Caco-2 (cell line): ENCODE measurements around the gene QPRT. TPM values are rescaled to one million over a fixed set of nuclear protein-coding genes. Genes with fewer than 3 reads are reported as not detected.
A peak's percentile ranks its signal among the peaks of the same experiment; 100 is the strongest.

ENCODE experiments used
- BruUV-seq: library from RNA; stranded (reverse); fragments of 400-500 nt; replicated peaks from 2 replicates; lab custom pipeline; 2021; lab: Mats Ljungman, UMichigan
- CTCF ChIA-PET: fragments of 300-600 bp; sonication (Branson Sonifier 250); formaldehyde crosslinking; loops from one replicate; lab custom pipeline; 2022; ENCODE audit warnings: antibody characterized with exemption; lab: Charles Lee
- POLR2A ChIA-PET: fragments of 300-600 bp; sonication (Branson Sonifier 250); formaldehyde crosslinking; loops from one replicate; lab custom pipeline; 2022; ENCODE audit warnings: antibody characterized with exemption; lab: Charles Lee
- DNase-seq, 2 experiments: peaks; one replicate each; pipeline versions ENCODE4 v3.0.0 to v3.0.0-alpha.2; 2020 to 2022
- H3K27me3 ChIP-seq: replicated peaks from 2 replicates; pipeline ENCODE4 v1.6.0; 2011; ENCODE audit warnings: low read length; ENCODE audit not compliant: control insufficient read depth, insufficient read depth
- H3K36me3 ChIP-seq: 2 replicates; pipeline ENCODE4 v1.5.1; 2011; ENCODE audit warnings: low read length; ENCODE audit not compliant: control insufficient read depth, insufficient read depth
- H3K4me1 ChIP-seq: fragments of 250-450 bp; sonication (Bioruptor Pico); 2 replicates; pipeline ENCODE4 v1.5.1; 2020; ENCODE audit warnings: mild to moderate bottlenecking
- H3K4me3 ChIP-seq: 2 replicates; pipeline ENCODE4 v1.5.1; 2011; ENCODE audit warnings: low read depth, mild to moderate bottlenecking, control low read depth, low read length
- H3K9me3 ChIP-seq: fragments of 250-450 bp; sonication (Bioruptor Pico); 2 replicates; pipeline ENCODE4 v1.5.1; 2020; ENCODE audit warnings: mild to moderate bottlenecking, moderate library complexity
- H3K27ac Mint-ChIP-seq: one replicate; pipeline ENCODE4 v1.8.0; 2022; ENCODE audit warnings: mixed read lengths; ENCODE audit not compliant: unreplicated experiment
- H3K27me3 Mint-ChIP-seq: one replicate; pipeline ENCODE4 v1.8.0; 2022; ENCODE audit warnings: mixed read lengths; ENCODE audit not compliant: insufficient read depth, unreplicated experiment
- H3K36me3 Mint-ChIP-seq: one replicate; pipeline ENCODE4 v1.8.0; 2022; ENCODE audit warnings: mild to moderate bottlenecking, mixed read lengths; ENCODE audit not compliant: insufficient read depth, unreplicated experiment
- H3K4me1 Mint-ChIP-seq: one replicate; pipeline ENCODE4 v1.8.0; 2022; ENCODE audit warnings: low read depth, mixed read lengths; ENCODE audit not compliant: unreplicated experiment
- H3K4me3 Mint-ChIP-seq: one replicate; pipeline ENCODE4 v1.8.0; 2022; ENCODE audit warnings: mild to moderate bottlenecking, moderate library complexity, mixed read lengths; ENCODE audit not compliant: unreplicated experiment
- H3K9me3 Mint-ChIP-seq: one replicate; pipeline ENCODE4 v1.8.0; 2022; ENCODE audit warnings: mixed read lengths; ENCODE audit not compliant: unreplicated experiment
- intact Hi-C: fragments of 100-400 bp; cut with micrococcal nuclease; formaldehyde crosslinking; loops from one replicate; pipeline ENCODE4 v1.10.0; 2022; ENCODE audit not compliant: unreplicated experiment
- total RNA-seq: library from RNA; stranded (reverse); gene quantifications from 2 replicates; pipeline ENCODE4 v1.2.3, GENCODE V29; 2022
- TF ChIP-seq, protein P1 (sequence below), 2 experiments: fragments of 200-600 bp in 1 of 2; IDR thresholded peaks; 1 replicate in 1 of 2; 2 replicates in 1 of 2; pipeline versions ENCODE4 v1.5.1 to v1.8.0; 2011 to 2022; ENCODE audit warnings: antibody characterized with exemption in 1 of 2, control low read depth in 1 of 2, inconsistent platforms in 1 of 2, low read depth in 1 of 2, low read length in 1 of 2, mild to moderate bottlenecking in 1 of 2, moderate library complexity in 1 of 2; ENCODE audit not compliant: insufficient read depth in 1 of 2, severe bottlenecking in 1 of 2, unreplicated experiment in 1 of 2

Gene QPRT
- total RNA-seq, 1 experiment from 2014 or later, result 178 TPM

DNA sequence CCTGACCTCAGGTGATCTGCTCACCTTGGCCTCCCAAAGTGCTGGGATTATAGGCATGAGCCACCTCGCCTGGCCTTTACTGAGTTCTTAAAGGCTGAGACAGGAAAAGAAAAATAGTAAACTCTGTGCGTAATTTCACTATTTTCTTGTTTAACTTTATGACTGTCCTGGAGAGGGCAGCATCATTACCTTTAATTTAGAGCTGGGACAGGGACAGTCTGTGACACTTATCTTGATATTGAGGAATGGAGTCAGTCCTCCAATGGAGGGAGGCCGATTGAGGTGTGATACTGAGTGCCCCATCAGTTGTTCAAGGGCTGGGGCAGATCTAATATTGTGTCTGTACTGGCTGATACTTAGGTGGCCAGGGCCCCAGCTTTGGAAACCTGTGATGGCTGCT, 37.4 kb upstream of the QPRT start:
- H3K4me1 ChIP-seq, result peaks cover 8% of the 10 kb centered on the region; the same call in 1 of the 2 replicates
- no peaks in the 10 kb centered on the region for H3K4me1 Mint-ChIP-seq
- H3K36me3 ChIP-seq, result no peaks in the 10 kb centered on the region
- H3K4me3 ChIP-seq, result no peak overlapping the region
- BruUV-seq, result no TSS peak
- H3K27me3 Mint-ChIP-seq, result no peaks in the 10 kb centered on the region
- H3K9me3 Mint-ChIP-seq, result no peaks in the 10 kb centered on the region
- no peak overlapping the region for H3K4me3 Mint-ChIP-seq
- H3K27me3 ChIP-seq, result no peaks in the 10 kb centered on the region
- no peaks in the 10 kb centered on the region for H3K36me3 Mint-ChIP-seq
- POLR2A ChIA-PET, result no interaction called here
- DNase-seq, result no peak
- intact Hi-C loops, result no loop called here
- H3K9me3 ChIP-seq, result no peaks in the 10 kb centered on the region
- CTCF ChIA-PET, result interaction anchor here (0.6 to 1.3 kb wide), 3 partner anchors 38 to 59 kb away, joined by 3 to 5 read pairs (median 5); partner anchors contain the start of gene QPRT
- no peak overlapping the region for H3K27ac Mint-ChIP-seq
- TF ChIP-seq, protein P1, sequence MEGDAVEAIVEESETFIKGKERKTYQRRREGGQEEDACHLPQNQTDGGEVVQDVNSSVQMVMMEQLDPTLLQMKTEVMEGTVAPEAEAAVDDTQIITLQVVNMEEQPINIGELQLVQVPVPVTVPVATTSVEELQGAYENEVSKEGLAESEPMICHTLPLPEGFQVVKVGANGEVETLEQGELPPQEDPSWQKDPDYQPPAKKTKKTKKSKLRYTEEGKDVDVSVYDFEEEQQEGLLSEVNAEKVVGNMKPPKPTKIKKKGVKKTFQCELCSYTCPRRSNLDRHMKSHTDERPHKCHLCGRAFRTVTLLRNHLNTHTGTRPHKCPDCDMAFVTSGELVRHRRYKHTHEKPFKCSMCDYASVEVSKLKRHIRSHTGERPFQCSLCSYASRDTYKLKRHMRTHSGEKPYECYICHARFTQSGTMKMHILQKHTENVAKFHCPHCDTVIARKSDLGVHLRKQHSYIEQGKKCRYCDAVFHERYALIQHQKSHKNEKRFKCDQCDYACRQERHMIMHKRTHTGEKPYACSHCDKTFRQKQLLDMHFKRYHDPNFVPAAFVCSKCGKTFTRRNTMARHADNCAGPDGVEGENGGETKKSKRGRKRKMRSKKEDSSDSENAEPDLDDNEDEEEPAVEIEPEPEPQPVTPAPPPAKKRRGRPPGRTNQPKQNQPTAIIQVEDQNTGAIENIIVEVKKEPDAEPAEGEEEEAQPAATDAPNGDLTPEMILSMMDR (IDR thresholded peaks at IDR 0.05; ENCODE audit: insufficient read depth in 1 of 2, low read depth in 1 of 2, low read length in 1 of 2, severe bottlenecking in 1 of 2, unreplicated experiment in 1 of 2), result peak in 1 of 2 experiments; percentile 15

DNA sequence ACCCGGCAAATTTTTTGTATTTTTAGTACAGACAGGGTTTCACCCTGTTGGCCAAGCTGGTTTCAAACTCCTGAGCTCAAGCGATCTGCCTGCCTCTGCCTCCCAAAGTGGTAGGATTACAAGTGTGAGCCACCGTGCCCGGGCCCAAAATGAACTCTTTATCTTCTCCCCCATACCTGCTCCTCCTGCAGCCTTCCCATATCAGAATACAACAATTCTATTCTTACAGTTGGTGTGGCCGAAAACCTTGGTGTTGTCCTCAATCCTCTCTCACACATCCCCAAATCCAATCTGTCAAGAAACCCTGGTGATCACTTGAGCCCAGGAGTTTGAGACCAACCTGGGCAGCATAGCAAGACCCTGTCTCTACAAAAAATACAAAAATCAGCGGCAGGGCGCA, 35.4 kb upstream of the QPRT start:
- no peak overlapping the region for H3K4me3 ChIP-seq
- H3K36me3 ChIP-seq, result no peaks in the 10 kb centered on the region
- no TSS peak for BruUV-seq
- intact Hi-C loops, result no loop called here
- H3K27me3 ChIP-seq, result no peaks in the 10 kb centered on the region
- ChIA-PET POLR2A (no interaction called here), CTCF (no interaction called here)
- no peak for DNase-seq
- TF ChIP-seq, protein P1 (IDR thresholded peaks at IDR 0.05; ENCODE audit: insufficient read depth in 1 of 2, low read depth in 1 of 2, low read length in 1 of 2, severe bottlenecking in 1 of 2, unreplicated experiment in 1 of 2), result no peak
- H3K9me3 Mint-ChIP-seq, result no peaks in the 10 kb centered on the region
- H3K4me1 Mint-ChIP-seq, result no peaks in the 10 kb centered on the region
- H3K9me3 ChIP-seq, result no peaks in the 10 kb centered on the region
- H3K27ac Mint-ChIP-seq, result no peak overlapping the region
- no peaks in the 10 kb centered on the region for H3K36me3 Mint-ChIP-seq
- H3K4me3 Mint-ChIP-seq, result no peak overlapping the region
- H3K4me1 ChIP-seq, result peaks cover 8% of the 10 kb centered on the region; the same call in 1 of the 2 replicates
- no peaks in the 10 kb centered on the region for H3K27me3 Mint-ChIP-seq

DNA sequence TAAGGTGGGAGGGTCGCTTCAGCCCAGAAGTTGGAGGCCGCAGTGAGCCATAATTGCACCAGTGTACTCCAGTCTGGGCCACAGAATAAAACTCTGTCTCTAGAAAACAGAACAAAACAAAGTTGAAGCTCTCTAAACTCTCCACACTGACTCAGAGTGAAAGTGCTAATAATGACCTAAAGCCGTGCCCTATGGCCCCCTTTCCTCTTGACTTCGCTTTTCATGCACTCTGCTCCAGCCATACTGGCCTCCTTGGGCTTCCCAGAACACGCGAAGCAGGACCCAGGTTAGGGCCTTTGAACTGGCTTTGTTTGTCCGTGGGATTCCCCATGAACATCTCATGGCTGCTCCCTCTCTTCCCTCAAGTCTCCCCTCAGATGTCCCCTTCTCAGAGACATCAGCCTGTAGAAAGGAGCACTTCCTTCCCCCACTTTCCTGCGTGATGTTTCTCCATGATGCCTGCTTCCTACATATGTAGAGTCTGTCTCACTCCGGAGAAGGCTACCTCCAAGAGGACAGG, 34.6 kb upstream of the QPRT start:
- no peaks in the 10 kb centered on the region for H3K27me3 Mint-ChIP-seq
- no peak for DNase-seq
- POLR2A ChIA-PET, result no interaction called here
- H3K36me3 Mint-ChIP-seq, result no peaks in the 10 kb centered on the region
- no peak overlapping the region for H3K4me3 ChIP-seq
- H3K4me1 Mint-ChIP-seq, result peaks cover 1% of the 10 kb centered on the region
- CTCF ChIA-PET, result no interaction called here
- H3K4me3 Mint-ChIP-seq, result no peak overlapping the region
- BruUV-seq, result no TSS peak
- H3K36me3 ChIP-seq, result no peaks in the 10 kb centered on the region
- no peak overlapping the region for H3K27ac Mint-ChIP-seq
- no peaks in the 10 kb centered on the region for H3K27me3 ChIP-seq
- H3K4me1 ChIP-seq, result peaks cover 8% of the 10 kb centered on the region; the same call in 1 of the 2 replicates
- no peaks in the 10 kb centered on the region for H3K9me3 Mint-ChIP-seq
- TF ChIP-seq, protein P1 (IDR thresholded peaks at IDR 0.05; ENCODE audit: insufficient read depth in 1 of 2, low read depth in 1 of 2, low read length in 1 of 2, severe bottlenecking in 1 of 2, unreplicated experiment in 1 of 2), result no peak
- intact Hi-C loops, result loop anchor here (2.0 kb wide), 1 partner anchor 32 kb away; no protein-coding TSS in a partner anchor
- H3K9me3 ChIP-seq, result no peaks in the 10 kb centered on the region
